HAP-1 (cell line): Measurements from ENCODE around the gene SEC22B.
A peak's percentile ranks its signal among the peaks of the same experiment; 100 is the strongest.
"Not testable (repeated sequence)": the region's sequence is repeated elsewhere in the genome, so short reads cannot be mapped to it uniquely, and the experiment has no call there.

Source experiments
- DNase-seq, 2 experiments: peaks; one replicate each; pipeline ENCODE4 v3.0.0-alpha.2; 2016 to 2020; ENCODE audit warnings: low spot score in 2 of 2
- H3K27me3 ChIP-seq: fragments of 250-450 bp; sonication (Bioruptor Pico); 2 replicates; pipeline ENCODE4 v1.5.1; 2020; ENCODE audit warnings: low read depth, mild to moderate bottlenecking, moderate library complexity
- H3K36me3 ChIP-seq: fragments of 250-450 bp; sonication (Bioruptor Pico); replicated peaks from 2 replicates; pipeline ENCODE4 v1.5.1; 2020; ENCODE audit warnings: mild to moderate bottlenecking
- H3K4me1 ChIP-seq: fragments of 250-450 bp; sonication (Bioruptor Pico); 2 replicates; pipeline ENCODE4 v1.5.1; 2020; ENCODE audit warnings: mild to moderate bottlenecking
- H3K4me3 ChIP-seq: fragments of 250-450 bp; sonication (Bioruptor Pico); 2 replicates; pipeline ENCODE4 v1.5.1; 2020; ENCODE audit warnings: mild to moderate bottlenecking, moderate library complexity
- H3K9me3 ChIP-seq: fragments of 250-450 bp; sonication (Bioruptor Pico); 2 replicates; pipeline ENCODE4 v1.5.1; 2020; ENCODE audit warnings: mild to moderate bottlenecking, moderate library complexity
- in situ Hi-C: fragments of 300-500 bp; cut with MboI; formaldehyde crosslinking; loops from 3 replicates; pipeline ENCODE4 v1.14.3; 2020; ENCODE audit warnings: low sequenced_read_pairs, inconsistent platforms, mixed read lengths

SEC22B gene

DNA sequence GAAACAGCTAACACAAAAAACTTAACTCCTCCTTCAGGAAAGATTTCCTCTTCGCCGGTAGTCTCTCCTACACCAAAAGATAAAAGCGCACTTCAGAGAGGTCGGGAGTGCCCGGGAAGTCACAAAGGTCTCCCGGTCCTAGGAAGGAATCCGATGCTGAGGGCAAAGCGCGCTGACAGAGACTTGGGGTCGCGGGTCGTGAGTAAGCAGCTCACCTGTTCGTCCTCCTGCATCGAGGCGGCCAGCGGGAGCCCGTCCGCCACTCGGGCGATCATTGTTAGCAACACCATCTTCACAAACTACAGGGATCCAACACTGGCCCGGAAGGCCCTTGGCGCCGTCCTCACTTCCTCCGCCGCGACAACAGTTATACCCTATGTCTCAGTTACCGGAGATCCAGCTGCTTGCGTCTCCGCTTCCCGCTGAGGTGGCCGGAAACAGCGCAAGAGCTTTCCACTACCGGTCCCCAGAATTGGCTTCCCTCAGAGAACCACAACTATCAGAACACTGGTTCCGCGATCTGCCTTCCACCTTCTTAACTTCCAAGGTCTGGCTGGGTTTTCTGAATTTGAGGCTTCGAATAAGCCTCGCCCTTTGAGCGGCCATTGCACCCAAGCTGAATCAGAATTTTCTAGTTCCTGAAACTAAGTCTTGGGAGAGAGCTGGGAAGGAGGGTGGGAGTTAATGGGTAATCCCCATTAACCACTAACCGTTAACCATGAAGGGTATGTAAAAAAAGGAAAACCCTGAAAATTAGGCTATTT lies at the start of gene SEC22B:
SEC22B (minus strand) TSS at position 429 of the 764 bp plus-strand sequence; CDS start at position 290, 139 bp downstream.
- H3K4me3 ChIP-seq: peak within 1 kb of the TSS; percentile 72
- H3K36me3 ChIP-seq: 0 out of 2 replicates have a peak, but pooled peaks cover 3% of the 10 kb centered on the region
- peaks cover 8% of the 10 kb centered on the region for H3K4me1 ChIP-seq
- in situ Hi-C loops: no loop called here
- H3K9me3 ChIP-seq: no peaks in the 10 kb centered on the region
- no peaks in the 10 kb centered on the region for H3K27me3 ChIP-seq
- DNase-seq: peak; percentile 93 to 95

DNA sequence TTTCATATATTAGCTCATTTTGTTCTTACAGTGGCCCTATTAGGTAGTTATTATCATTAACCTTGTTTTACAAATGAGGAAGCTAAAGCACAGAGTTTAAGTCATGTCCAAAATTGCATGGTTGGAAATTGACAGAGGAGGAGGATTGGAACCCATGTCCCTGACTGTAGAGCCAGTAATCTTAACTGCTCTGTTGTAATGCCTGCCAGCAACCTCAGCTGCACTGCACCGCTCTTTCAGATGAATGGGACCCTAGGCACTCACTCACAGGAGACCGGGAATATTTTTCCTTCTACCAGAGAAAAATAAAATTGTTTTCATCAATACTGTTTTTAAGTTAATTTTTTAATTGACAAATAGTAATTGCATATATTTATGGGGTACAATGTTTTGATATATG lies 41.6 kb upstream of the SEC22B start:
- DNase-seq, H3K36me3 ChIP-seq, H3K4me3 ChIP-seq, H3K9me3 ChIP-seq, in situ Hi-C loops, H3K27me3 ChIP-seq, H3K4me1 ChIP-seq: not testable (repeated sequence)

DNA sequence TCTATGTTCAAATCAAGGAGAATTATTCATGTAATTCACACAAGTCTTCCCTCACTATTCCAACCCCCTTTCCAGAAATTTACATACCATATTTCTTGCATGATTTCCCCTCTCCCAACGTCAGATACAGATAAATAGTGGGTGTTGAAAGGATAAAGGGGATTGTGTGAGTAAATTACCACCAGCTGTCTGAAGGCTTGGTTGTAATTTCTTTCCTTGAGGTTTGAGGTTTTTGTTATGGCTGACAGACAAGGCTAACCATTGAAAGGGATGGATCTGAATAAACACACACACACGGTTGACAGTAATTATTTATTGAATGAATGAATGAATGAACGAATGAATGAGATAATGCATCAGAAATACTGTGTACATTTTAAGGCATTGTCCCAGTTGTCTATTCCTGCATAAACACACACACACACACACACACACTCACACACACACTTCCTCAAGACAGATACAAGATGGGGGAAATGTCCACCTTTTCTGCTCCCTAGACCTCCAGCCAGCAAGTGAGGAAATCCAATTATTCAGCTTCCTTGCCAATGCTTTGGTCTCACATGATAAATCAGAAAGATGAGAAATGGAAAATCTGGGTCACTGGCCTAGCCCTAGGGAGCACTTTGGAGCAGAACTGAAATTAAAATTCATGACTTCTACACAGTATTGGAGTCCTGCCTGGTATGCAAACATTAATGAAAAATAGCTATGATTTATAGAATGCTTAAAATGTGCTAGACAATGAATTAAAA lies 41.0 kb upstream of the SEC22B start:
- H3K36me3 ChIP-seq, H3K27me3 ChIP-seq, H3K9me3 ChIP-seq, H3K4me3 ChIP-seq, H3K4me1 ChIP-seq, in situ Hi-C loops, DNase-seq: not testable (repeated sequence)

DNA sequence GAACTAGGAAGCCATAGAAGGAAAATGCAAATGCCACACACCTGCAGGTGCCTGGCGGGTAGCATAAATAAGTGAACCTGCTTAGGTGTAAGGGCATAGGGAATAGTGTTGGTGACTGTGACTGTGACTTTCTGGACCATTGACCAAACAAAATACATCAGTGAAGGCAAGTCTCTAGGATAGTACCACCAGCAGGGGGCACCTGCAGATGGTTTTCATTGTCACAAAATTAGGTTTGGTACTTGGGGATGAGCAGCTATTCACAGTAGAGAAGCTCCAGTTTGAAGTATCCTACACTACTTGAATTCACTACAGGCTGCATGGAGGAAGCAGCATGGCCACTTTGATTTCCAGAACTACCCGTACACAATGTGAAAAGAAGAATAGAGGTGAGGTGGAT lies 37.3 kb upstream of the SEC22B start:
- H3K27me3 ChIP-seq, DNase-seq, H3K4me3 ChIP-seq, H3K36me3 ChIP-seq, in situ Hi-C loops, H3K4me1 ChIP-seq, H3K9me3 ChIP-seq: not testable (repeated sequence)

DNA sequence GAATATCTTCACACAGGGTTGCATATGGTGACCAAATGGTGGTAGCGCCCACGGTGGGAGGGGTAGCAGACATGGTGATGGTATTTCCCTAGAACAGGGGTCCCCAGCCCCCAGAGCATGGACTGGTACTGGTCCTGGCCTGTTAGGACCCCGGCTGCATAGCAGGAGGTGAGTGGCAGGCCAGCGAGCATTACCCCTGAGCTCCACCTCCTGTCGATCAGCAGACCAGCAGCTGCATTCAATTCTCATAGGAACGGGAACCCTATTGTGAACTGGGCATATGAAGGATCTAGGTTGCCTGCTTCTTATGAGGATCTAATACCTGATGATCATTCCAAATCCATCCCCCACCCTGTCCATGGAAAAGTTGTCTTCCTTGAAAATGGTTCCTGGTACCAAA lies 34.4 kb upstream of the SEC22B start:
- H3K27me3 ChIP-seq, H3K36me3 ChIP-seq, DNase-seq, in situ Hi-C loops, H3K4me1 ChIP-seq, H3K9me3 ChIP-seq, H3K4me3 ChIP-seq: not testable (repeated sequence)

DNA sequence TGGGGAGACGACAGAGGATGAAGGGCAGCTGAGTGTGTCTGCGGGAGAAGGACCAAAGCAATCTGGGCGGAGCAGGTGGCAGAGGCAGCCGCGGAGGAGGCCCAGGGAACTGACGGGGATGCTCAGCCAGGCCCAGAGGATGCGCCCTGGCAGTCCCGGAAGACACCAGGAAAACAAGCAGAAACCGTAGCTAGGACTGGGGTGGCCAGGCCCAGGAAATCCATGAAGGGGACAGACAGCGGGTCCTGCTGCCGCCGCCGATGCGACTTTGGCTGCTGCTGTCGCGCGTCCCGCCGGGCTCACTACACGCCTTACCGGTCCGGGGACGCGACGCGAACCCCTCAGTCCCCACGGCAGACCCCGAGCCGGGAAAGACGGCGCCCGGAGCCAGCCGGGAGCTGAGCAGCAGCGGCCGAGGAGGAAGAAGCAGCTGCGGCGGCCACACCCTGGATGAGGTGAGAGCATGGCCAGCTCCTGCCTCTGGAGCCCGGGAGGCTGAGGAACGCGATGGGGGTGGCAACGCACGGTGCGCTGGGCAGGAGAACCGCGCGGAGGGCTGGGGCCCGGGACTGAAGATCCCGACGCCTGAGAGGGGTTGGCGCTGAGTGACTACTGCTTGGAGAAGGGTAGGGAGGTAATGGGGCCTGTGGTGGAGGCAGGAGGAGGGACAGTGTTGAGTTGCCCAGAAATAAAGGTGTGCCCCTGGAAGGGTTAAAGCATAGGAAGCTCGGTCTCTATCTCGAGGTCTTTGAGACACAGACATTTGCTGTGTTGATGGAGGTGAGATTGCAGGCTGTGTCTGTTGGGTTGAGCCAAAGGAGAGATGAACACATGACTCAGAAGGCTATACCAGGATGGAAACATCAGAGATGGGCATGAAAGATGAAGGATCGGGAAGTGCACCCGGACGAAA lies 20.8 kb upstream of the SEC22B start:
- H3K4me3 ChIP-seq, H3K27me3 ChIP-seq, H3K9me3 ChIP-seq, H3K36me3 ChIP-seq, H3K4me1 ChIP-seq, DNase-seq, in situ Hi-C loops: not testable (repeated sequence)

DNA sequence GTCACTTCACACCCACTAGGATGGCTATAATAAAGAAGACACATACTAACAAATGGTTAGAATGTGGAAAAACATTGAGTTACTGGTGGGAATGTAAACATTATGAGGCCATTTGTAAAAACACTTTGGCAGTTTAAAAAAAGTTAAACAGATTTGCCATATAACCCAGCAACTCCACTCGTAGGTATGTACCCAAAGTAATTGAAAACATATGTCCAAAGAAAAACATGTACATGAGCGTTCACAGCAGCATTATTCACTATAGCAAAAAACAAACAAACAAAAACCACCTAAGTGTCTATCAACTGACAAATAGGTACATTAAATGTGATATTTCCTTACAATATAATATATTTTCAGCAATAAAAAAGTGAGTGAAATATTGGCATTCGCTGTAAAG lies 12.3 kb upstream of the SEC22B start:
- in situ Hi-C loops, H3K9me3 ChIP-seq, DNase-seq: not testable (repeated sequence)

DNA sequence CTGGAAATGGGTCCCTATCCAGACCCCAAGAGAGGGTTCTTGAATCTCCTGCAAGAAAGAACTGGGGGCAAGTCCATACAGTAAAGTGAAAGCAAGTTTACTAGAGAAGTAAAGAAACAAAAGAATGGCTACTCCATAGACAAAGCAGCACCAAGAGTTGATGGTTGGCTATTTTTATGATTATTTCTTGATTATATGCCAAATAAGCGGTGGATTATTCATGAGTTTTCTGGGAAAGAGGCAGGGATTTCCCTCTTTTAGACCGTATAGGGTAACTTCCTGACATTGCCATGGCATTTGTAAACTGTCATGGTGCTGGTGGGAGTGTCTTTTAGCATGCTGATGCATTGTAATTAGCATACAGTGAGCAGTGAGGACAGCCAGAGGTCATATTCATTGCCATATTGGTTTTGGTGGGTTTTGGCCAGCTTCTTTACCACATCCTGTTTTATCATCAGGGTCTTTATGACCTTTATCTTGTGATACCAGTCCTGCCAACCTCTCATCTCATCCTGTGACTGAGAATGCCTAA lies 5.9 kb upstream of the SEC22B start:
- H3K4me3 ChIP-seq, H3K4me1 ChIP-seq, in situ Hi-C loops, H3K9me3 ChIP-seq, H3K36me3 ChIP-seq, H3K27me3 ChIP-seq, DNase-seq: not testable (repeated sequence)

More for the DNA sequence above, 12.3 kb upstream of the SEC22B start:
- H3K27me3 ChIP-seq, H3K4me3 ChIP-seq, H3K36me3 ChIP-seq, H3K4me1 ChIP-seq: not testable (repeated sequence)

DNA sequence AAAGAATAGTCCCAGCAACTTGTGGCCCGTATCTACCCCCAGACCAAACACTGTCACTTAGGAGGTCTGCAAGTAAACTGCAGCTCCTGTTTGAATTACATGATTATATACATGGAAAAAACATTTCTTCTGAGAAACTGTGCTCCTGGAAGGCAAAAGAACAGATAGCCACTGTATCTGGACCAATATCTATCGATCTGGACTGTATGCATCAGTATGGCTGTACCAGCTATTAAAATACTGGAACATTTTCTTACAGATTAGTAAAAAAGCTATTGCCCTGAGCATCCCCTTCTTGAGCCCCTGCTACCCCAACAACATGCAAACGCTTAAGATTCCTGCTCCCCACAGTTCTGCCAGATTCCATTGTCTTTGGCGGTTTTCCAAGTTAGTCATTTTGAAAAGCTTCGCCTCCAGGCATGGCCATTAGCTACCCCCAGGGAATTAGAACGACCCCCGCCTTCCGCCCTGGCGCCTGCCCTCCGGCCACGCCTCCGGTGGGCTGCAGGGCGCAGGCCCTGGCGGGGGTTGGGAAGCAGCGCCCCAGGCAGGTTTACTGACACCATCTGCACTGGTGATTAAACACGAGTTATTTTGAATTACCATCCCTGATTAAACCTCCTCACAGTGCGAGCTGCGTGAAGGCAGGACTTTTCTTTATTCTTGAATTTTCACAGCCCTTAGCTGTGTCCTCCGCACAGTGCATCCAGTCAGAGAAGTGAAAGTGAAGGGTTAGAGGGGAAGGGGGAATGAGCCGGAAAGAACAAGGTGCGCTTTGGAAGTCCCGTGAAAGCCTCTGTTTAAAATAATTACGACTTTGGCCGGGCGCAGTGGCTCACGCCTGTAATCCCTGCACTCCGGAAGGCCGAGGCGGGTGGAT lies 3.7 kb upstream of the SEC22B start:
- H3K27me3 ChIP-seq, H3K36me3 ChIP-seq, H3K4me1 ChIP-seq, H3K9me3 ChIP-seq, in situ Hi-C loops, H3K4me3 ChIP-seq: not testable (repeated sequence)
- peak; percentile 60 to 66 for DNase-seq

DNA sequence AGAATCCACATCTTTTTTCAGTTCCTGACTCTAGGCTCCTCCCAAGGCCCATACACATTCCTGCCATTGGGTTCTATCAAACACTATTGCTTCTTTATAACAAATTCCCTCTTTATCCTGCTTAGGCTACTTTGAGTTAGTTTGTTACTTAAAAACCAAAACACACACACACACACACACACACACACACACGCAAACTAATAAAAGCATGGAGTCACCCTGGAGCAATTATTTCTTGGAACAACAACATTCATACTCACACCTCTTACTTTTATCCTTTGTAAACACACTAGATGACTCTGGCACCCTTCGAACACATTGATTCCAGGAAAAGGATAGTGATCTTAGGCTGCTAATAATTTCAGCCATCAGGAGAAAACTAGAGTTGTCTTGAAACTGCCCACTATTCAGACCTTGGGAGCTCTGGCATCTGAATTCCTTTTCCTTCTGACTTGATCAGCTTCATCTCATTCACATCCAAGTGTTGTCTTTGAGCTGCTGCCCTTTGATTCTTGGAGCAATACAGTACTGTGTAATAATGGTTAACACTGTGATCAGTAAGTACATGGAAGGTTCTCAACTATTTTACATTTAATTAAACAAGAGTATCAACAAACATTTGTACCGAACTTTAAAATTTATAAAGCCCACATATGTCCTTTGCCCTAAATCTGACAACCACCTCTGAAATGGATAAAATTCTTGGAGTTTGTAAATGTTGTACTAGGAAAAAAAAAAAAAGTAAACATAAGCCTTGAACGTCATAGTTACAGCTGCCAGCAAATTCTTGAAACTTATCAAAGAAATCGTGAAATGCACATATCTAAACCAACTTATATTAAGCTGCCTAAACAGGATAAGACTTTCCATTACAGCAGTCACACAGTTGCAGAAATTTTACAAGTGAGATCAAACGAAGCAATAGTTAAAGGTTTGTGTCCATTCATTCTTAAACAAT lies 2.8 kb upstream of the SEC22B start:
- in situ Hi-C loops: no loop called here
- DNase-seq: no peak
- Histone ChIP-seq H3K27me3 (no peaks in the 10 kb centered on the region), H3K36me3 (0 out of 2 replicates have a peak, but pooled peaks cover 3% of the 10 kb centered on the region), H3K9me3 (no peaks in the 10 kb centered on the region), H3K4me3 (no peak overlapping the region), H3K4me1 (peaks cover 8% of the 10 kb centered on the region)

DNA sequence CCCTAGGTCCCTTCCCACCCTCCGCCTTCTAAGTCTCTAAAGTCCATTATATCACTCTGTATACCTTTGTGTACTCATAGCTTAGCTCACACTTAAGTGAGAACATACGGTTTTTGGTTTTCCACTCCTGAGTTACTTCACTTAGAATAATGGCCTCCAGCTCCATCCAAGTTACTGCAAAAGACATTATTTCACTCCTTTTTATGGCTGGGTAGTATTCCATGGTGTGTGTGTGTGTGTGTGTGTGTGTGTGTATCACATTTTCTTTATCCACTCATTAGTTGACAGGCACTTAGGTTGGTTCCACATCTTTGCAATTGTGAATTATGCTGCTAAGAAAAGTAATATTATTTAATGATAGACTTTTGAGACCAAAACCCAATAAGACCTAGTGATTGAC lies 1.7 kb upstream of the SEC22B start:
- in situ Hi-C loops, DNase-seq, H3K4me1 ChIP-seq, H3K27me3 ChIP-seq, H3K36me3 ChIP-seq, H3K9me3 ChIP-seq, H3K4me3 ChIP-seq: not testable (repeated sequence)

DNA sequence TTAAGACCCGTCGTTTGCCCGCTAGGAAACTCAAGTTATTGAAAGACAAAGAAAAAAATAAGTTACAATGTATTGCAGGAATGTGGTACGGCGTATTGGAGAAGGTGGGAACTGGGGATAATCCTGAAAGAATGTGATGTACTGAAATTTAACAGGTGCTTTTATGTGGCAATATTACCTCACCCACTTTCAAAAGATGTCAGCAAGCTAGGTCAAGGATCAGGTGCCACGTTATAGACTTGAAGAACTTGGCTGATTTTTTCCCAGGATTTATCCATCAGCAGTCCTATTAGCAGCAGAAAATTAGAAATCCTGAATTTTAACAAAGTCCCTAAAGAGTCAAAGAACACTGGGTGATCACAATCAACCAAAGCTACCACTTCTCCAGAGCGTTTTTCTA lies 632 bp downstream of the SEC22B start:
- H3K36me3 ChIP-seq, H3K27me3 ChIP-seq, H3K4me1 ChIP-seq, in situ Hi-C loops, H3K9me3 ChIP-seq: not testable (repeated sequence)
- peak overlapping the region; percentile 72 for H3K4me3 ChIP-seq
- peak in 1 of 2 experiments; percentile 29 for DNase-seq
